ENCODE data around the gene SLC25A29. TPM values are rescaled to one million over a fixed set of nuclear protein-coding genes. Genes with fewer than 3 reads are reported as not detected.

The SLC25A29 gene
- total RNA-seq, 1 donor from 2014 or later, result 123 TPM

DNA sequence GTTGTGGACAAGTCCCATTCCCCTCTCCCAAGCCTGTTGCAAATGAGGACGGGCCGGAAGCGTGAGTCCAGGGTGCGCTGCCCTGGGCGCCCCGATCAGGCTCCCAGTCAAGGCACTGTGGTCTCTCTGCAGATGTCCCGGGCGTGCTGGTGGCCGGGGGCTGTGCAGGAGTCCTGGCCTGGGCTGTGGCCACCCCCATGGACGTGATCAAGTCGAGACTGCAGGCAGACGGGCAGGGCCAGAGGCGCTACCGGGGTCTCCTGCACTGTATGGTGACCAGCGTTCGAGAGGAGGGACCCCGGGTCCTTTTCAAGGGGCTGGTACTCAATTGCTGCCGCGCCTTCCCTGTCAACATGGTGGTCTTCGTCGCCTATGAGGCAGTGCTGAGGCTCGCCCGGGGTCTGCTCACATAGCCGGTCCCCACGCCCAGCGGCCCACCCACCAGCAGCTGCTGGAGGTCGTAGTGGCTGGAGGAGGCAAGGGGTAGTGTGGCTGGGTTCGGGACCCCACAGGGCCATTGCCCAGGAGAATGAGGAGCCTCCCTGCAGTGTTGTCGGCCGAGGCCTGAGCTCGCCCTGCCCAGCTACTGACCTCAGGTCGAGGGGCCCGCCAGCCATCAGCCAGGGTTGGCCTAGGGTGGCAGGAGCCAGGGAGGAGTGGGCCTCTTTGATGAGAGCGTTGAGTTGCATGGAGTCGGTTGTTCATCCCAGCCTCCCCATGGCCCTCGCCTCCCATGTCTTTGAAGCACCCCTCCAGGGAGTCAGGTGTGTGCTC lies 23.2 kb upstream of the SLC25A29 start:
- Mint-ChIP-seq H3K9me3 (no peaks in the 10 kb centered on the region), H3K27me3 (ENCODE audit: low read depth) (no peaks in the 10 kb centered on the region), H3K4me3 (no peak overlapping the region), H3K27ac (ENCODE audit: unreplicated experiment) (no peak overlapping the region), H3K4me1 (no peaks in the 10 kb centered on the region), H3K36me3 (ENCODE audit: low read depth) (no peaks in the 10 kb centered on the region)
- DNase-seq (ENCODE audit: low read depth, low spot score), result no peak
- TF ChIP-seq, protein P1, sequence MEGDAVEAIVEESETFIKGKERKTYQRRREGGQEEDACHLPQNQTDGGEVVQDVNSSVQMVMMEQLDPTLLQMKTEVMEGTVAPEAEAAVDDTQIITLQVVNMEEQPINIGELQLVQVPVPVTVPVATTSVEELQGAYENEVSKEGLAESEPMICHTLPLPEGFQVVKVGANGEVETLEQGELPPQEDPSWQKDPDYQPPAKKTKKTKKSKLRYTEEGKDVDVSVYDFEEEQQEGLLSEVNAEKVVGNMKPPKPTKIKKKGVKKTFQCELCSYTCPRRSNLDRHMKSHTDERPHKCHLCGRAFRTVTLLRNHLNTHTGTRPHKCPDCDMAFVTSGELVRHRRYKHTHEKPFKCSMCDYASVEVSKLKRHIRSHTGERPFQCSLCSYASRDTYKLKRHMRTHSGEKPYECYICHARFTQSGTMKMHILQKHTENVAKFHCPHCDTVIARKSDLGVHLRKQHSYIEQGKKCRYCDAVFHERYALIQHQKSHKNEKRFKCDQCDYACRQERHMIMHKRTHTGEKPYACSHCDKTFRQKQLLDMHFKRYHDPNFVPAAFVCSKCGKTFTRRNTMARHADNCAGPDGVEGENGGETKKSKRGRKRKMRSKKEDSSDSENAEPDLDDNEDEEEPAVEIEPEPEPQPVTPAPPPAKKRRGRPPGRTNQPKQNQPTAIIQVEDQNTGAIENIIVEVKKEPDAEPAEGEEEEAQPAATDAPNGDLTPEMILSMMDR (conservative IDR thresholded peaks at IDR 0.05), result no peak

DNA sequence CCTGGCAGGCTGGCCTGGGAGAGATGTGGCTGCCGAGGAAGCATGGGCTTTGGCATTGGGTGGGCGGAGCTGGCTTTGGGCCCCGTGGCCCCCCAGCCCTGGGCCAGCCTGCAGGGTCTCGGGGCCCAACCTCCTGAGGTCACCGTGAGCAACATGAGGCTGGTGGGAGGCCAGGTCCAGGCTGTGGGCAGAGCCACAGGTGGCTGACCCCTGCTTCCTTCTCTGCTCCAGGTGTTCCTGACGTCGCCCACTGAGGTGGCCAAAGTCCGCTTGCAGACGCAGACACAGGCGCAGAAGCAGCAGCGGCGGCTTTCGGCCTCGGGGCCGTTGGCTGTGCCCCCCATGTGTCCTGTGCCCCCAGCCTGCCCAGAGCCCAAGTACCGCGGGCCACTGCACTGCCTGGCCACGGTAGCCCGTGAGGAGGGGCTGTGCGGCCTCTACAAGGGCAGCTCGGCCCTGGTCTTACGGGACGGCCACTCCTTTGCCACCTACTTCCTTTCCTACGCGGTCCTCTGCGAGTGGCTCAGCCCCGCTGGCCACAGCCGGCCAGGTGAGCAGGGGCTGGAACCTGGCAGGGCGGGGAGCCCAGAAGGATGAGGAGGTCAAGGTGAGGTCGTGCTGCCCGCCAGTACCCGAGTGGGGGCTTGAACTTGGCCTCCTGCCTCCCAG lies 22.4 kb upstream of the SLC25A29 start:
- Mint-ChIP-seq H3K27me3 (ENCODE audit: low read depth) (no peaks in the 10 kb centered on the region), H3K4me1 (no peaks in the 10 kb centered on the region), H3K9me3 (no peaks in the 10 kb centered on the region), H3K27ac (ENCODE audit: unreplicated experiment) (no peak overlapping the region), H3K36me3 (ENCODE audit: low read depth) (no peaks in the 10 kb centered on the region), H3K4me3 (no peak overlapping the region)
- no peak for DNase-seq (ENCODE audit: low read depth, low spot score)
- TF ChIP-seq, protein P1 (conservative IDR thresholded peaks at IDR 0.05), result no peak

- no peaks in the 10 kb centered on the region for H3K4me1 Mint-ChIP-seq
- H3K36me3 Mint-ChIP-seq (ENCODE audit: low read depth), result no peaks in the 10 kb centered on the region
- no peak for DNase-seq (ENCODE audit: low read depth, low spot score)
- H3K4me3 Mint-ChIP-seq, result no peak overlapping the region
- no peaks in the 10 kb centered on the region for H3K9me3 Mint-ChIP-seq
- no peak overlapping the region for H3K27ac Mint-ChIP-seq (ENCODE audit: unreplicated experiment)
- TF ChIP-seq, protein P1 (conservative IDR thresholded peaks at IDR 0.05), result no peak
- no peaks in the 10 kb centered on the region for H3K27me3 Mint-ChIP-seq (ENCODE audit: low read depth)
Observed at GRCh38 chr14:100327128-100327527, 20.9 kb upstream of the SLC25A29 start.

DNA sequence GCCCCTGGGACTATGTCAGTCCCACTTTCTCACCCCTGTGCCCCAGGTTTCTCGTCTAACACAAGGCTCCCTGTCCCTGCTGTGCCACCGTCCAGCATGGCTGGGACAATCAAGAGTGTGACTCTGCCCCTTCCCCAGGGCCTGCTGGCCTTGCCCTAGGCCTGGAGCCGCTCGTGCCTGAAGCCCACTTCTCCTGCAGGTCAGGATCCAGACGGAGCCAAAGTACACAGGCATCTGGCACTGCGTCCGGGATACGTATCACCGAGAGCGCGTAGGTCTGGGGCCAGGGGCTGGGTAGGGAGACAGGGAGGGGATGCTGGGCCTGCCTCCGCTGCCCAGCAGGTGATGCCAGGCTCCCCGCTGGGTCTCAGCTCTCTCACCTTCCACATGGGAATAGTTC lies 19.7 kb upstream of the SLC25A29 start:
- Mint-ChIP-seq H3K4me1 (no peaks in the 10 kb centered on the region), H3K27ac (ENCODE audit: unreplicated experiment) (no peak overlapping the region), H3K9me3 (no peaks in the 10 kb centered on the region), H3K36me3 (ENCODE audit: low read depth) (no peaks in the 10 kb centered on the region), H3K27me3 (ENCODE audit: low read depth) (no peaks in the 10 kb centered on the region), H3K4me3 (no peak overlapping the region)
- no peak for DNase-seq (ENCODE audit: low read depth, low spot score)
- TF ChIP-seq, protein P1 (conservative IDR thresholded peaks at IDR 0.05), result no peak

GRCh38 chr14:100325231-100325632 lies 19.0 kb upstream of the SLC25A29 start:
- no peaks in the 10 kb centered on the region for H3K36me3 Mint-ChIP-seq (ENCODE audit: low read depth)
- DNase-seq (ENCODE audit: low read depth, low spot score), result no peak
- no peak overlapping the region for H3K4me3 Mint-ChIP-seq
- TF ChIP-seq, protein P1 (conservative IDR thresholded peaks at IDR 0.05), result no peak
- no peaks in the 10 kb centered on the region for H3K4me1 Mint-ChIP-seq
- no peaks in the 10 kb centered on the region for H3K9me3 Mint-ChIP-seq
- H3K27ac Mint-ChIP-seq (ENCODE audit: unreplicated experiment), result no peak overlapping the region
- no peaks in the 10 kb centered on the region for H3K27me3 Mint-ChIP-seq (ENCODE audit: low read depth)
